ENCODE data around the gene HDAC4.

- TF ChIP-seq EP300 (IDR thresholded peaks at IDR 0.05) (no peak), CTCF (IDR thresholded peaks at IDR 0.05) (no peak), POLR2AphosphoS5 (IDR thresholded peaks at IDR 0.05) (no peak), POLR2A (IDR thresholded peaks at IDR 0.05) (no peak)
Observed at GRCh38 chr2:239260546-239261327, 140.1 kb downstream of the HDAC4 start.

All from stomach (tissue), 4 donors.